Fibroblast of skin of left quadriceps (primary cell): ENCODE results near the gene MYO5A.
"Not testable (repeated sequence)": the region's sequence is repeated elsewhere in the genome, so short reads cannot be mapped to it uniquely, and the experiment has no call there.

Experiments used
- DNase-seq, 2 experiments: peaks; one replicate each; pipeline ENCODE4 v3.0.0-alpha.2; 2013; ENCODE audit warnings: low read depth in 2 of 2

MYO5A gene

GRCh38 chr15:52463638-52464037 is 65.0 kb downstream of the MYO5A start:
- DNase-seq = no peak

GRCh38 chr15:52462806-52463360 is 65.8 kb downstream of the MYO5A start:
- DNase-seq = no peak

GRCh38 chr15:52459701-52460100 is 69.0 kb downstream of the MYO5A start:
- not testable (repeated sequence) for DNase-seq

GRCh38 chr15:52459265-52459664 is 69.4 kb downstream of the MYO5A start:
- DNase-seq = not testable (repeated sequence)

GRCh38 chr15:52448011-52448890 is 80.4 kb downstream of the MYO5A start:
- DNase-seq = no peak

- no peak for DNase-seq
Measured at GRCh38 chr15:52445954-52446353, 82.7 kb downstream of the MYO5A start.

- no peak for DNase-seq
Measured at GRCh38 chr15:52445553-52445952, 83.1 kb downstream of the MYO5A start.

- not testable (repeated sequence) for DNase-seq
Measured at GRCh38 chr15:52443205-52443604, 85.5 kb downstream of the MYO5A start.

GRCh38 chr15:52441841-52442240 is 86.8 kb downstream of the MYO5A start:
- DNase-seq = peak in 1 of 2 experiments; percentile 41

- DNase-seq = no peak
Measured at GRCh38 chr15:52440946-52441345, 87.7 kb downstream of the MYO5A start.

GRCh38 chr15:52440414-52440813 is 88.3 kb downstream of the MYO5A start:
- DNase-seq = no peak

- no peak for DNase-seq
Measured at GRCh38 chr15:52439470-52439869, 89.2 kb downstream of the MYO5A start.

- not testable (repeated sequence) for DNase-seq
Measured at GRCh38 chr15:52439042-52439441, 89.6 kb downstream of the MYO5A start.

- DNase-seq = no peak
Measured at GRCh38 chr15:52438047-52438446, 90.6 kb downstream of the MYO5A start.

- no peak for DNase-seq
Measured at GRCh38 chr15:52437646-52438045, 91.0 kb downstream of the MYO5A start.

GRCh38 chr15:52436981-52437380 is 91.7 kb downstream of the MYO5A start:
- no peak for DNase-seq

- DNase-seq = no peak
Measured at GRCh38 chr15:52434885-52435284, 93.8 kb downstream of the MYO5A start.

- no peak for DNase-seq
Measured at GRCh38 chr15:52428297-52428696, 100.4 kb downstream of the MYO5A start.

GRCh38 chr15:52427804-52428203 is 100.9 kb downstream of the MYO5A start:
- peak in 1 of 2 experiments; percentile 33 for DNase-seq

- no peak for DNase-seq
Measured at GRCh38 chr15:52424856-52425431, 103.7 kb downstream of the MYO5A start.

GRCh38 chr15:52423852-52424251 is 104.8 kb downstream of the MYO5A start:
- no peak for DNase-seq

- no peak for DNase-seq
Measured at GRCh38 chr15:52422001-52422400, 106.7 kb downstream of the MYO5A start.

GRCh38 chr15:52421029-52421428 is 107.7 kb downstream of the MYO5A start:
- DNase-seq = no peak
